IMR-90 (cell line): ENCODE data around the gene ANP32B. TPM values are rescaled to one million over a fixed set of nuclear protein-coding genes. Genes with fewer than 3 reads are reported as not detected.

Source experiments
- ATAC-seq: fragments of 200-7000 bp; cut with Tn5 transposase; 2 replicates; pipeline ENCODE4 v1.9.1; 2020; ENCODE audit warnings: low read depth, mild to moderate bottlenecking, moderate library complexity
- BruUV-seq: library from RNA; stranded (reverse); fragments of 400-500 nt; replicated peaks from 2 replicates; lab custom pipeline; 2021; lab: Mats Ljungman, UMichigan
- CTCF ChIA-PET: fragments of 300-600 bp; formaldehyde crosslinking; extraction: SDS; loops from one replicate; lab custom pipeline; 2021; ENCODE audit warnings: antibody characterized with exemption; lab: Yijun Ruan, JAX
- POLR2A ChIA-PET: fragments of 300-600 bp; sonication (Branson Sonifier 250); formaldehyde crosslinking; loops from one replicate; lab custom pipeline; 2022; ENCODE audit warnings: antibody characterized with exemption; ENCODE audit not compliant: unreplicated experiment; lab: Charles Lee
- DNase-seq: peaks from one replicate; pipeline ENCODE4 v3.0.0; 2013
- H2AFZ ChIP-seq: replicated peaks from 2 replicates; pipeline ENCODE3; 2013; ENCODE audit warnings: low read length, mild to moderate bottlenecking; ENCODE audit not compliant: poor library complexity
- H2AK5ac ChIP-seq: 2 replicates; pipeline ENCODE4 v1.6.1; 2013; ENCODE audit warnings: low read depth, low read length, inconsistent platforms
- H2AK9ac ChIP-seq: replicated peaks from 2 replicates; pipeline ENCODE3; 2013; ENCODE audit warnings: mild to moderate bottlenecking, low read depth, low read length, moderate library complexity; ENCODE audit not compliant: poor library complexity
- H2BK120ac ChIP-seq: 2 replicates; pipeline ENCODE4 v1.6.1; 2013; ENCODE audit warnings: low read depth, low read length, inconsistent platforms
- H2BK15ac ChIP-seq: 3 replicates; pipeline ENCODE4 v1.6.1; 2013; ENCODE audit warnings: low read depth, low read length, inconsistent platforms
- H2BK20ac ChIP-seq: 2 replicates; pipeline ENCODE4 v1.6.1; 2013; ENCODE audit warnings: low read depth, mild to moderate bottlenecking, inconsistent platforms, low read length, moderate library complexity
- H2BK5ac ChIP-seq: 2 replicates; pipeline ENCODE4 v1.6.1; 2013; ENCODE audit warnings: mild to moderate bottlenecking, low read depth, low read length, inconsistent platforms; ENCODE audit not compliant: poor library complexity, severe bottlenecking
- H3K14ac ChIP-seq: replicated peaks from 2 replicates; pipeline ENCODE4 v1.6.1; 2013; ENCODE audit warnings: low read depth, low read length, inconsistent platforms
- H3K18ac ChIP-seq: 2 replicates; pipeline ENCODE4 v1.6.1; 2013; ENCODE audit warnings: low read depth, low read length, control low read depth
- H3K23ac ChIP-seq: 2 replicates; pipeline ENCODE4 v1.6.1; 2013; ENCODE audit warnings: low read depth, low read length, inconsistent platforms
- H3K27ac ChIP-seq: 2 replicates; pipeline ENCODE4 v1.5.1; 2013; ENCODE audit warnings: mild to moderate bottlenecking, control low read depth, low read length; ENCODE audit not compliant: insufficient read depth
- H3K27me3 ChIP-seq: 2 replicates; pipeline ENCODE4 v1.6.1; 2013; ENCODE audit warnings: low read length; ENCODE audit not compliant: control insufficient read depth, insufficient read depth
- H3K36me3 ChIP-seq: 2 replicates; pipeline ENCODE4 v1.6.1; 2013; ENCODE audit warnings: low read length, mixed read lengths; ENCODE audit not compliant: control insufficient read depth, insufficient read depth
- H3K4ac ChIP-seq: 2 replicates; pipeline ENCODE4 v1.6.1; 2013; ENCODE audit warnings: low read depth, low read length, inconsistent platforms
- H3K4me1 ChIP-seq: 2 replicates; pipeline ENCODE4 v1.6.1; 2013; ENCODE audit warnings: low read length, mixed read lengths; ENCODE audit not compliant: control insufficient read depth, insufficient read depth
- H3K4me2 ChIP-seq: 2 replicates; pipeline ENCODE4 v1.6.1; 2013; ENCODE audit warnings: low read depth, mild to moderate bottlenecking, control low read depth, low read length, moderate library complexity
- H3K4me3 ChIP-seq: 2 replicates; pipeline ENCODE4 v1.5.1; 2013; ENCODE audit warnings: low read depth, mild to moderate bottlenecking, control low read depth, low read length, moderate library complexity; ENCODE audit not compliant: insufficient read depth
- H3K56ac ChIP-seq: 2 replicates; pipeline ENCODE4 v1.6.1; 2013; ENCODE audit warnings: low read length, inconsistent platforms; ENCODE audit not compliant: insufficient read depth; ENCODE audit errors: extremely low read depth
- H3K79me1 ChIP-seq, 2 experiments: 2 replicates each; pipeline ENCODE4 v1.6.1; 2013; ENCODE audit warnings: low read length in 2 of 2, inconsistent platforms in 1 of 2, low read depth in 1 of 2
- H3K9ac ChIP-seq: 2 replicates; pipeline ENCODE4 v1.6.1; 2013; ENCODE audit warnings: low read depth, low read length, control low read depth
- H3K9me1 ChIP-seq: 2 replicates; pipeline ENCODE4 v1.6.1; 2013; ENCODE audit warnings: low read length, inconsistent platforms; ENCODE audit not compliant: insufficient read depth
- H3K9me3 ChIP-seq: 2 replicates; pipeline ENCODE4 v1.6.1; 2013; ENCODE audit warnings: low read length; ENCODE audit not compliant: control insufficient read depth, insufficient read depth
- H4K20me1 ChIP-seq: 2 replicates; pipeline ENCODE4 v1.6.1; 2013; ENCODE audit warnings: low read length, inconsistent platforms; ENCODE audit not compliant: insufficient read depth
- H4K5ac ChIP-seq: 2 replicates; pipeline ENCODE4 v1.6.1; 2013; ENCODE audit warnings: mild to moderate bottlenecking, low read depth, low read length, control low read depth
- H4K8ac ChIP-seq, 2 experiments: 2 replicates each; pipeline ENCODE4 v1.6.1; 2013; ENCODE audit warnings: low read depth in 2 of 2, low read length in 2 of 2, control low read depth in 1 of 2, inconsistent platforms in 1 of 2
- H4K91ac ChIP-seq: 2 replicates; pipeline ENCODE4 v1.6.1; 2013; ENCODE audit warnings: low read depth, low read length, inconsistent platforms; ENCODE audit not compliant: insufficient read depth
- CEBPB ChIP-seq: IDR thresholded peaks from 2 replicates; pipeline ENCODE4 v1.6.1; 2012; ENCODE audit warnings: low read depth, low read length, improper control_type of control experiment
- MAZ ChIP-seq: IDR thresholded peaks from 2 replicates; pipeline ENCODE4 v1.6.1; 2012; ENCODE audit warnings: low read depth, mild to moderate bottlenecking, low read length, improper control_type of control experiment, moderate library complexity, borderline replicate concordance
- MXI1 ChIP-seq: IDR thresholded peaks from 2 replicates; pipeline ENCODE4 v1.6.1; 2012; ENCODE audit warnings: low read depth, mild to moderate bottlenecking, low read length, moderate library complexity, borderline replicate concordance
- RAD21 ChIP-seq: IDR thresholded peaks from 2 replicates; pipeline ENCODE4 v1.6.1; 2012; ENCODE audit warnings: low read length, improper control_type of control experiment
- RFX5 ChIP-seq: IDR thresholded peaks from 2 replicates; pipeline ENCODE4 v1.8.0; 2012; ENCODE audit warnings: low read depth, mild to moderate bottlenecking, low read length, moderate library complexity
- SMC3 ChIP-seq: fragments of 150-350 bp; IDR thresholded peaks from 2 replicates; pipeline ENCODE4 v1.6.1; 2016; ENCODE audit warnings: low read depth, mild to moderate bottlenecking, antibody characterized with exemption, low read length, moderate library complexity
- WGBS, 2 experiments: methylation state at CpG; one replicate each; pipeline versions ENCODE4 v1.1.5 to v1.1.7; 2013; ENCODE audit warnings: missing lambda C conversion rate in 2 of 2; ENCODE audit not compliant: insufficient read length in 1 of 2; ENCODE audit errors: extremely low coverage in 2 of 2; 5-methylcytosine and 5-hydroxymethylcytosine counted together
- dilution Hi-C: fragments of 300-500 bp; cut with HindIII; formaldehyde crosslinking; loops from one replicate; pipeline ENCODE4 v1.14.3; 2018; ENCODE audit warnings: low sequenced_read_pairs; ENCODE audit not compliant: unreplicated experiment
- in situ Hi-C: fragments of 300-500 bp; cut with MboI; formaldehyde crosslinking; loops from 3 replicates; pipeline ENCODE4 v1.14.3; 2019; ENCODE audit warnings: low sequenced_read_pairs, inconsistent platforms, mixed read lengths
- intact Hi-C: fragments of 100-400 bp; cut with micrococcal nuclease; formaldehyde crosslinking; loops from 2 replicates; pipeline ENCODE4 v1.10.0; 2022
- polyA plus RNA-seq, 3 experiments: library from polyadenylated mRNA; depleted of rRNA; stranded (reverse); fragments of >200 nt; gene quantifications; 2 replicates each; pipeline ENCODE4 v1.2.3, GENCODE V29; 2012; ENCODE audit warnings: low replicate concordance in 1 of 3
- total RNA-seq: library from RNA; depleted of rRNA; stranded (reverse); fragments of >200 nt; gene quantifications from 2 replicates; pipeline ENCODE4 v1.2.3, GENCODE V29; 2012
- TF ChIP-seq, protein P1 (sequence below): fragments of 150-350 bp; IDR thresholded peaks from 2 replicates; pipeline ENCODE4 v1.6.1; 2017; ENCODE audit warnings: mild to moderate bottlenecking, antibody characterized with exemption, low read length, low read depth
- TF ChIP-seq, protein P2 (sequence below): conservative IDR thresholded peaks from 2 replicates; pipeline ENCODE4 v1.5.1; 2012; ENCODE audit warnings: mild to moderate bottlenecking, low read depth, low read length, improper control_type of control experiment

Gene ANP32B
- total and polyA plus RNA-seq, 2 of the 4 experiments (the other 2 are of a cell fraction) = 3.9 to 46.8 TPM

DNA sequence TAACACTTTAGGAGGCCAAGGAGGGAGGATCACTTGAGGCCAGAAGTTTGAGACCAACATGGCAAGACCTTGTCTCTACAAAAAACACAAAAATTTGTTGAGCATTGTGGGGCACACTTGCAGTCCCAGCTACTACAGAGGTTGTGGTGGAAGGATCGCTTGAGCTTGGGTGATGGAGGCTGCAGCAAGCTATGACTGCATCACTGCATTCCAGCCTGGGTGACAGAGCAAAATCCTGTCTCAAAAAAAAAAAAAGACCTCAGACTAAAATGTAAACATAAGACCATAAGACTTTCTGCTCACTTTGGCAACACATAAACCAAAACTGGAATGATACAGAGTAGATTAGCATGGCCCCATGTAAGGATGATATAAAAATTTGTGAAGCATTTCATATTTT, 48.8 kb downstream of the ANP32B start (continued):
- no peak for TF ChIP-seq MXI1

DNA sequence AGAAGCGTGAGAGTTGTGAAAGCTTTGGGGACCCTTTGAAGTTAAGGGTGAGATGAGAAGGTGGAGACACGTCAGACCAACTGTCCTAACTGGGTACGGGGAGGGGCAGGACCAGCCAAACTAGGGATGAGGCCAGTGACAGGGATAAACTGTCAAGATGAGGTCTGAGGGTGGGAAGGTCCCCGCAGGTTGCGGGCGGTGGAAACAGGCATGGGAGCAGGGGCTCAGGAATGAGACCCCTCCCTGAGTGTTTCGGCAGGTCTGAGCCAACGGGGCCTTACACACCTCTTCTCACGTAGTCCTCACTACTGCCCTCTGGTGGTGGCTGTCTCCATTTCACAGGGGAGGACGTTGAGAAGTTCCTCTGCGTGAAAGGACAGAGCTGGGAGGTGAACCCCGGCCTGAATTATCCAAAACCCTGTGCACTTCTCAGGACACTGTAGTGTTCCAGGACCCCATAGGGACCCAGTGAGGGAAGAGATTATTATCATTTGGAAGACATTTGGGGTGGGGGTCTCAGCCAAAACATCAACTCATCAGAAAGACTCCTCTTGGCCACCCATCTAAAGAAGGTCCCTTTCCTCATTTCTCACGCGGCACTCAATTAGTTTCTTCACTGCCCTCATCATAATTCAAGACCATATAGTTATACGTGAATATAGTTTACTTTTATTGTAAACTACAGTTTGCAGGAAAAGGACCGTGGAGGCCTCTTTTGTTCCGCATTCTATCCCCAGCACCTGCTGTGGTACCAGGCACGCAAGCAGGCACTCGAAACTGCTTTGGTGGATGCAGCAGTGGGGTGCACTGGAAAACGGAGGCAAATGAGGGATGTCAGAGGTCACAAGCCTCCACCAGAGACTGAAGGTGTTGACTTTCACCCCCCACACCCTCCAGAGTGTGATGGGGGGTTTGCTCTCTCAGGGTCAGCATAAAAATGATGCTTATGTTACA, 51.7 kb downstream of the ANP32B start:
- peak overlapping the region; percentile 98 for H3K23ac ChIP-seq
- no peak overlapping the region for H3K4me3 ChIP-seq
- peaks cover 14% of the 10 kb centered on the region for H3K4me1 ChIP-seq
- H3K9ac ChIP-seq = peak overlapping the region; percentile 26; the same call in 1 of the 2 replicates
- whole genome bisulfite sequencing, 2 experiments = 33% methylated on average over 2 of the region's 20 CpGs; no CpG with 5 or more reads in 1 of the 2 experiments
- peak overlapping the region; percentile 77 to 95 for H4K8ac ChIP-seq
- no peaks in the 10 kb centered on the region for H4K20me1 ChIP-seq
- H3K18ac ChIP-seq = peak overlapping the region; percentile 66
- H3K27me3 ChIP-seq = no peaks in the 10 kb centered on the region
- dilution Hi-C loops (no loop called here), in situ Hi-C loops (no loop called here), intact Hi-C loops (loop anchor here (1.0 to 2.0 kb wide), 2 partner anchors 52 to 112 kb away; partner anchors contain the start of gene ANP32B)
- no TSS peak for BruUV-seq
- H3K79me1 ChIP-seq = peaks cover 0 to 21% of the 10 kb centered on the region in 2 experiments; a peak in 2 of 4 replicates
- H4K91ac ChIP-seq = peak overlapping the region; percentile 97
- H2AK9ac ChIP-seq = peak overlapping the region; percentile 95
- peak overlapping the region; percentile 80 for H3K27ac ChIP-seq
- CTCF ChIA-PET = interaction anchor here (1.0 kb wide), 2 partner anchors 52 to 112 kb away, joined by 3 to 4 read pairs; partner anchors contain the start of genes ANP32B and TRMO
- H3K56ac ChIP-seq = peak overlapping the region; percentile 89
- peak overlapping the region; percentile 3; the same call in 1 of the 2 replicates for H3K4me2 ChIP-seq
- peak overlapping the region; percentile 99 for H2BK120ac ChIP-seq
- TF ChIP-seq, protein P1, sequence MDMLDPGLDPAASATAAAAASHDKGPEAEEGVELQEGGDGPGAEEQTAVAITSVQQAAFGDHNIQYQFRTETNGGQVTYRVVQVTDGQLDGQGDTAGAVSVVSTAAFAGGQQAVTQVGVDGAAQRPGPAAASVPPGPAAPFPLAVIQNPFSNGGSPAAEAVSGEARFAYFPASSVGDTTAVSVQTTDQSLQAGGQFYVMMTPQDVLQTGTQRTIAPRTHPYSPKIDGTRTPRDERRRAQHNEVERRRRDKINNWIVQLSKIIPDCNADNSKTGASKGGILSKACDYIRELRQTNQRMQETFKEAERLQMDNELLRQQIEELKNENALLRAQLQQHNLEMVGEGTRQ = no peak
- no peak for TF ChIP-seq CEBPB
- TF ChIP-seq RAD21 = peak; percentile 34
- TF ChIP-seq MXI1 = no peak
- TF ChIP-seq MAZ = no peak
- TF ChIP-seq, protein P2, sequence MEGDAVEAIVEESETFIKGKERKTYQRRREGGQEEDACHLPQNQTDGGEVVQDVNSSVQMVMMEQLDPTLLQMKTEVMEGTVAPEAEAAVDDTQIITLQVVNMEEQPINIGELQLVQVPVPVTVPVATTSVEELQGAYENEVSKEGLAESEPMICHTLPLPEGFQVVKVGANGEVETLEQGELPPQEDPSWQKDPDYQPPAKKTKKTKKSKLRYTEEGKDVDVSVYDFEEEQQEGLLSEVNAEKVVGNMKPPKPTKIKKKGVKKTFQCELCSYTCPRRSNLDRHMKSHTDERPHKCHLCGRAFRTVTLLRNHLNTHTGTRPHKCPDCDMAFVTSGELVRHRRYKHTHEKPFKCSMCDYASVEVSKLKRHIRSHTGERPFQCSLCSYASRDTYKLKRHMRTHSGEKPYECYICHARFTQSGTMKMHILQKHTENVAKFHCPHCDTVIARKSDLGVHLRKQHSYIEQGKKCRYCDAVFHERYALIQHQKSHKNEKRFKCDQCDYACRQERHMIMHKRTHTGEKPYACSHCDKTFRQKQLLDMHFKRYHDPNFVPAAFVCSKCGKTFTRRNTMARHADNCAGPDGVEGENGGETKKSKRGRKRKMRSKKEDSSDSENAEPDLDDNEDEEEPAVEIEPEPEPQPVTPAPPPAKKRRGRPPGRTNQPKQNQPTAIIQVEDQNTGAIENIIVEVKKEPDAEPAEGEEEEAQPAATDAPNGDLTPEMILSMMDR = peak; percentile 59
- TF ChIP-seq RFX5 = no peak
- peak; percentile 34; the same call in 1 of the 2 replicates for TF ChIP-seq SMC3
- peak overlapping the region; percentile 98 for H2BK20ac ChIP-seq
- peak overlapping the region; percentile 99 for H2BK15ac ChIP-seq
- peak overlapping the region; percentile 99 for H2AK5ac ChIP-seq
- POLR2A ChIA-PET = no interaction called here
- H4K5ac ChIP-seq = peak overlapping the region; percentile 26; the same call in 1 of the 2 replicates
- ATAC-seq (no peak), DNase-seq (peak; percentile 75)
- H3K36me3 ChIP-seq = no peaks in the 10 kb centered on the region
- H2AFZ ChIP-seq = peak overlapping the region; percentile 82
- H3K14ac ChIP-seq = peak overlapping the region; percentile 96
- peak overlapping the region; percentile 98 for H3K4ac ChIP-seq
- no peaks in the 10 kb centered on the region for H3K9me3 ChIP-seq
- H2BK5ac ChIP-seq = peak overlapping the region; percentile 81
- peaks cover 25% of the 10 kb centered on the region for H3K9me1 ChIP-seq
